ENCODE data around the gene CPVL.

- TF ChIP-seq CTCF (IDR thresholded peaks at IDR 0.05) (no peak), POLR2A (IDR thresholded peaks at IDR 0.05) (no peak)
Measured at GRCh38 chr7:29065181-29065857, 81.0 kb downstream of the CPVL start.

Data from heart left ventricle (tissue), 13 donors.